ENCODE data around the gene QSER1.

- TF ChIP-seq BHLHE40 (IDR thresholded peaks at IDR 0.05; ENCODE audit: borderline replicate concordance) (no peak), ELF4 (IDR thresholded peaks at IDR 0.05) (no peak)
Observed at GRCh38 chr11:32968541-32968940, 75.9 kb downstream of the QSER1 start.

All from HEK293T (cell line).